GM12864 (cell line): ENCODE data around the gene ASCC3.

ENCODE experiments used
- DNase-seq: peaks from one replicate; pipeline ENCODE4 v3.0.0-alpha.2; 2011; ENCODE audit warnings: low read depth
- H3K4me3 ChIP-seq: 2 replicates; pipeline ENCODE4 v1.5.1; 2011; ENCODE audit warnings: mild to moderate bottlenecking, low read depth, low read length, control low read depth
- TF ChIP-seq, protein P1 (sequence below): IDR thresholded peaks from 2 replicates; pipeline ENCODE4 v1.5.1; 2011; ENCODE audit warnings: low read depth, mild to moderate bottlenecking, moderate library complexity, low read length, control low read depth, inconsistent platforms; ENCODE audit errors: missing control alignments

Gene ASCC3

DNA sequence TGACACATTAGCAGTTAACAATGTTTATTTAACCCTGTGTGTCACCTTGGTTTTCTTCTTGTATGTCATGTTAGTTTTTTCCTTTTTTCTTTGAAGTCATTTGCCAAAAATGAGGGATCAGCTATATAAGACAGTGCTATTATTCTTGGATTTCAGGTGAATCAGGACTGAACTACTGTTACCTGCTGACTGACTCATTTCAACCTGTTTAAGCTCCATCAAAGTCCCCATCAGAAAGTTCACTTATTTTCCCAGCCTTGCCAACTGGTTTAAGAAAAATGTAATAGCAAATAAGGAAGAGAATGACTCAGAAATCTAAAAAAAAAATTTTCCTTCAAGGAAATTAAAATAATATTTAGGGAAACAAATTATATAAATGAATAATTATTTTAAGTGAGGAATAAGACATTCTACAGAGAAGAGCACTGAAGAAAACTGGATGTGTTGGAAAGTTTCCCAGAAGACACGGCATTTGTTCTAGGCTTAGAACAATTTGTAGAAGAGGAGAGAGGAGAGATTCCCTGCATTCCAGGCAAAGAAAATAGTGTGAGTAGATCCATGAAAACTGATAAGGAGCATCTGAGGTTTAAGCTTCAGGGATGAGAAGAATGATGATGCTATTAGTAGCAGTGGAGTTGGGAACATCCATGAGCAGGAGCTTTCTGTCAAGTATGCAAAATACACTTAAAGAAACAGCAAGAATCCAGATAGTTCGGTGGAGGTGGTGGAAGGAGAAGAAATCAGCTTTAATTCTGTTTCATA is 331.5 kb downstream of the ASCC3 start:
- DNase-seq = no peak
- no peak overlapping the region for H3K4me3 ChIP-seq
- TF ChIP-seq, protein P1, sequence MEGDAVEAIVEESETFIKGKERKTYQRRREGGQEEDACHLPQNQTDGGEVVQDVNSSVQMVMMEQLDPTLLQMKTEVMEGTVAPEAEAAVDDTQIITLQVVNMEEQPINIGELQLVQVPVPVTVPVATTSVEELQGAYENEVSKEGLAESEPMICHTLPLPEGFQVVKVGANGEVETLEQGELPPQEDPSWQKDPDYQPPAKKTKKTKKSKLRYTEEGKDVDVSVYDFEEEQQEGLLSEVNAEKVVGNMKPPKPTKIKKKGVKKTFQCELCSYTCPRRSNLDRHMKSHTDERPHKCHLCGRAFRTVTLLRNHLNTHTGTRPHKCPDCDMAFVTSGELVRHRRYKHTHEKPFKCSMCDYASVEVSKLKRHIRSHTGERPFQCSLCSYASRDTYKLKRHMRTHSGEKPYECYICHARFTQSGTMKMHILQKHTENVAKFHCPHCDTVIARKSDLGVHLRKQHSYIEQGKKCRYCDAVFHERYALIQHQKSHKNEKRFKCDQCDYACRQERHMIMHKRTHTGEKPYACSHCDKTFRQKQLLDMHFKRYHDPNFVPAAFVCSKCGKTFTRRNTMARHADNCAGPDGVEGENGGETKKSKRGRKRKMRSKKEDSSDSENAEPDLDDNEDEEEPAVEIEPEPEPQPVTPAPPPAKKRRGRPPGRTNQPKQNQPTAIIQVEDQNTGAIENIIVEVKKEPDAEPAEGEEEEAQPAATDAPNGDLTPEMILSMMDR = no peak

DNA sequence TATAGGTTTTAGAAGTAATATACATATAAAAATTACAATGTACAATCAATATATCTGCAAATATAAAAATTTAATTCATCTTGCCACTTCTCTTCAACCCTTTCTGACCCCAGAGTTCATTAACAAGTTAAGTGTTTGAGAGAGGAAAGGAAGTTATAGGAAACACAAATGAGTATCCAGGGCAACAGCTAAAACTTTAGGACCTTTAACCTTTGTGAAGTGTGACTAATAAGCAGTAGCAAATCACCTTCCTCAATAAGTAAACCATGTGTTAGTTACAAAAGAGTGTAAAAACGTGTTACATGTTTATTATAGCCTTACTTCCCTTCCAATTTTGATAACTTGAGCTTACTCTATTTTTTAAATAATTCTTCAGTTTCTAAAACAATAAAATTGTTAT is 343.0 kb downstream of the ASCC3 start:
- TF ChIP-seq, protein P1 = no peak
- H3K4me3 ChIP-seq = no peak overlapping the region
- DNase-seq = no peak

DNA sequence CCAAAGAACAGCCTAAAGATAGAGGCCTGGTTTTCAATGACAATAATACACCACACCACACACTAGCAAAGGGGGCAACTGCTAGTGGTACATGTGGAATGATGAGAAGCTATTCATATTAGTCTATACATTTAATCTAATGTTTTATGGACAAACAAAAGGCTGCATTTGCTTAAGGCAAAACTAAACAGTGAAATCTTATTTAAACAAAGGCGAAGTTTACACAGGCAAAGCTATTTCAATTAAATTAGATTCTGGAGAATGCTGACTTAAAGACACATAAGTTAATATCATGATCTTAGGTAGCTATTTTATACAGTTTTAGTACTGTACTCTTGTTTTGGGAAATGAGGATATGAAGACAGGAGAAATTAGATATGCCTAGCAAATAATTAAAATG is 362.5 kb downstream of the ASCC3 start:
- no peak overlapping the region for H3K4me3 ChIP-seq
- DNase-seq = no peak
- TF ChIP-seq, protein P1 = no peak

DNA sequence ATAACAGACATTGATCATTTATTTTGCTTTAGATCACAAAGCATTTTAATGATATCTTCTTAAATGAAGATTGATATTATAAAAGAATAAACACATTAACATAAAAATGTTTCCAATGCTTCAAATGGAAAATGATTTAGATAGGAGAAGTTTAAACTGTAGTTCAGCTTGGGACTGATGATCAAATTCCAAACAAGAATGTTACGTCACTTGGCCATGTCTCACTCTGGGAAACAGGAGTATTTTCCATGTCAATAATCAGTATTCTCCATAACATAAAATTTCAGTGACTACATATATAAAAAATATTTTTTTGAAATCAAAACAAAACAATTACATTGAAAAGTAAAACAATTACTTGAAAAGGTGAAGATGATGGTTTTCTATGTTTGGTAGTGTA is 363.5 kb downstream of the ASCC3 start:
- no peak overlapping the region for H3K4me3 ChIP-seq
- no peak for DNase-seq
- TF ChIP-seq, protein P1 = no peak

DNA sequence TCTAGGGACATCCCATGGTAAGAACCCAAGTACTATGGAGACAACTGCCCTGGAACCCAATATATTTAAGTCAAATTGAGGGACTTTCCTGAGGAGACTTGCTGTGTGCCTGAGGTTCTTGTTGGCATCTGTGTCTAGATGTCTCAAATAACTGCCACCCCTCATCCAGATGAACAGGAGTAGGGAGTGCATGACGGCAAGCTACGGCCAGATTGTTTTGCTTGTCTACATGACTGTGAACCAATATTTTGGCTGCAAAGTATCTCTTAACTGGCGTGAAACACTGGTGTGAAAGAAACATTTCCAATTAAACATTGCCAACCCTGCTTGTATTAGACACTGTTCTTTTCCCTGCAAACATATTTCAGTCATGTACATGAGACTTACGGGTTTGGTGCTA is 364.0 kb downstream of the ASCC3 start:
- no peak for DNase-seq
- TF ChIP-seq, protein P1 = no peak
- H3K4me3 ChIP-seq = no peak overlapping the region

DNA sequence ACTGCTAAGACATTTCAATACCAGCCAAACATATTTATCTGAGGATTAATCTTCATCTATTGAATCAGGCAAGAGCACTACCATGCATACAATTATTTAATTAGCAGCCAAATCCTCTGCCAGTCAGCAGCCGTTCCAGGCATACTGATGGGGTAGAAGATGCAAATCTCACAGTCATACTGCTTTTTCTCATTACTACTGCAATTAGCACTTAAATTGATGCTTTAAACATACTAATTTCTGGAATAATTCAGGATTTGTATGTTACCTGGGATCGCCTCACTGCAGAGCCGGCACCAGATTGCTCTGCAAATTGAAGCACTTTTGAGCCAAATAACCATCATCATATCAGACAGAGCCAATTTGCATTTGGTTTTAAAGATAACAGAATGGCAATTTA is 366.5 kb downstream of the ASCC3 start:
- H3K4me3 ChIP-seq = no peak overlapping the region
- DNase-seq = no peak
- TF ChIP-seq, protein P1 = no peak
